BLaER1 (cell line): ENCODE results near the gene ANKRD55.

Source experiments
- H3K27ac ChIP-seq: shearing (Covaris generic); formaldehyde crosslinking; 2 replicates; pipeline ENCODE4 v1.8.1; 2022
- H3K27me3 ChIP-seq: shearing (Covaris generic); formaldehyde crosslinking; 2 replicates; pipeline ENCODE4 v1.8.1; 2022
- H3K36me3 ChIP-seq: shearing (Covaris generic); formaldehyde crosslinking; 2 replicates; pipeline ENCODE4 v1.8.1; 2022
- H3K4me1 ChIP-seq: shearing (Covaris generic); formaldehyde crosslinking; 2 replicates; pipeline ENCODE4 v1.8.1; 2022
- H3K4me2 ChIP-seq: shearing (Covaris generic); formaldehyde crosslinking; 2 replicates; pipeline ENCODE4 v1.8.1; 2022
- H3K4me3 ChIP-seq: shearing (Covaris generic); formaldehyde crosslinking; 2 replicates; pipeline ENCODE4 v1.8.1; 2022
- H3K9ac ChIP-seq: shearing (Covaris generic); formaldehyde crosslinking; 2 replicates; pipeline ENCODE4 v1.8.1; 2022
- H3K9me3 ChIP-seq: shearing (Covaris generic); formaldehyde crosslinking; 2 replicates; pipeline ENCODE4 v1.8.1; 2022
- H4K20me1 ChIP-seq: shearing (Covaris generic); formaldehyde crosslinking; 2 replicates; pipeline ENCODE4 v1.8.1; 2022
- Cebpa-rat ChIP-seq: shearing (Covaris generic); IDR thresholded peaks from 2 replicates; pipeline ENCODE4 v1.8.1; 2022

Gene ANKRD55

DNA sequence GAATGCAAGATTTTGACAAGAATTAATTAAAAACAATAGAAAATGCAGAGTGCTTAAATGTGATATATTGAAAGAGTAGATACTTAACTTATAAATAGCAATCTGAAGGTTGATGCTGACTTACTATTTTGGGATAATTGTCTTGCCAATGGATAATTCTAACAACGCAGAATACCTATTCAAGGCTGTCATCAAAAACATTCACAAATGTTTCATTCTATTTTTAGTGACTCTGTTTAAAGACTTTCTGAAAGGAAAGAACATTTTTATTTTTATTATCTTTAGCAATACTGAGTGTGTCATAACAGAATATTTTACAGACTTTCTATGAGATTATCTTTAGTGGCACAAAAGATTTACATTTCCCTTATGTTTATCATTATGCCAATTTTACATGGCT lies 38.1 kb downstream of the ANKRD55 start:
- no peak for TF ChIP-seq Cebpa-rat
- no peak overlapping the region for H3K9ac ChIP-seq

GRCh38 chr5:56192246-56192645 lies 40.9 kb downstream of the ANKRD55 start:
- peaks cover 6% of the 10 kb centered on the region for H3K9me3 ChIP-seq
- H3K4me3 ChIP-seq: no peak overlapping the region
- H3K27ac ChIP-seq: no peak overlapping the region
- no peaks in the 10 kb centered on the region for H4K20me1 ChIP-seq
- no peak overlapping the region for H3K9ac ChIP-seq
- H3K36me3 ChIP-seq: no peaks in the 10 kb centered on the region
- H3K4me1 ChIP-seq: peaks cover 8% of the 10 kb centered on the region; the same call in 1 of the 2 replicates
- H3K4me2 ChIP-seq: no peak overlapping the region
- H3K27me3 ChIP-seq: no peaks in the 10 kb centered on the region
- no peak for TF ChIP-seq Cebpa-rat

More for the DNA sequence above, 38.1 kb downstream of the ANKRD55 start:
- H3K36me3 ChIP-seq: no peaks in the 10 kb centered on the region
- no peak overlapping the region for H3K4me2 ChIP-seq
- no peaks in the 10 kb centered on the region for H4K20me1 ChIP-seq
- H3K27me3 ChIP-seq: no peaks in the 10 kb centered on the region
- H3K9me3 ChIP-seq: peaks cover 6% of the 10 kb centered on the region
- H3K27ac ChIP-seq: no peak overlapping the region
- H3K4me1 ChIP-seq: peaks cover 8% of the 10 kb centered on the region; the same call in 1 of the 2 replicates
- no peak overlapping the region for H3K4me3 ChIP-seq

DNA sequence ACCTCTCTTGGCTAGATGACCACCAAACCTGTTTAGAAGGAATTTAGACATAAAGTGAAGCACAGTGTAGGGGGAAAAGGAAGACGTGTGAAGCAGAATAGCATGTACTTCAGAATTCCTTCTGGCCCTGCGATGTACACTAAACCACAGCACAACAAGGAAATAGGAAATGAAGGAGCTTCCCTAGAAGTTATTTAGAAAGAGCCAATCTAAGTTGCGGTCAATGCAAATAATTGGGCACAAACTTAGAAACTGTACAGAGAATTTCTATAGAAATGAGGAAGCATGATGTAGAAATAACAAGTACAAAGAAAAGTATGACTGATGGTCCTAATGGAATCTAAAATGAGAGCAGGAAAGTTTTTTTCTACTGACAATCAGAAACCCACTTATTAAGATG lies 41.5 kb downstream of the ANKRD55 start:
- Histone ChIP-seq H3K36me3 (no peaks in the 10 kb centered on the region), H3K4me3 (no peak overlapping the region), H4K20me1 (no peaks in the 10 kb centered on the region), H3K9ac (no peak overlapping the region), H3K9me3 (peaks cover 6% of the 10 kb centered on the region), H3K4me2 (no peak overlapping the region), H3K27ac (no peak overlapping the region), H3K27me3 (no peaks in the 10 kb centered on the region), H3K4me1 (peaks cover 8% of the 10 kb centered on the region; the same call in 1 of the 2 replicates)
- TF ChIP-seq Cebpa-rat: no peak

DNA sequence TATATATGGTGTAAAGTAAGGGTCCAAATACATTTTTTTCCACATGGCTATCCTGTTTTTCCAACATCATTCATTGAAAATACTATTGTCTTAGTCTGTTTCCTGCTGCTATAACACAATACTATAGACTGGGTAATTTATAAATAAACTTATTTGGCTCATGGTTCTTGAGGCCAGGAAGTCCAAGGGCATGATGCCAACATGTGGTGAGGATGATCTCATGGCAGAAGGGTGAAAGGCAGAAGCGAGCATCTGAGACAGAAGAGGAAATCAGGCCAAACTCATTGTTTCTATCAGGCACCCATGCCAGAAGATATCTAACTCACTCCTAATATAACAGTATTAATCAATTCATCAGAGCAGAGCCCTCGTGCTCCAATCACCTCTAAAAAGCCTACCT lies 42.6 kb downstream of the ANKRD55 start:
- Histone ChIP-seq H3K27ac (no peak overlapping the region), H3K4me3 (no peak overlapping the region), H3K4me2 (peak overlapping the region; percentile 7; the same call in 1 of the 2 replicates), H3K4me1 (peaks cover 8% of the 10 kb centered on the region; the same call in 1 of the 2 replicates), H4K20me1 (no peaks in the 10 kb centered on the region), H3K9me3 (peaks cover 6% of the 10 kb centered on the region), H3K27me3 (no peaks in the 10 kb centered on the region), H3K36me3 (no peaks in the 10 kb centered on the region), H3K9ac (no peak overlapping the region)
- TF ChIP-seq Cebpa-rat: no peak

DNA sequence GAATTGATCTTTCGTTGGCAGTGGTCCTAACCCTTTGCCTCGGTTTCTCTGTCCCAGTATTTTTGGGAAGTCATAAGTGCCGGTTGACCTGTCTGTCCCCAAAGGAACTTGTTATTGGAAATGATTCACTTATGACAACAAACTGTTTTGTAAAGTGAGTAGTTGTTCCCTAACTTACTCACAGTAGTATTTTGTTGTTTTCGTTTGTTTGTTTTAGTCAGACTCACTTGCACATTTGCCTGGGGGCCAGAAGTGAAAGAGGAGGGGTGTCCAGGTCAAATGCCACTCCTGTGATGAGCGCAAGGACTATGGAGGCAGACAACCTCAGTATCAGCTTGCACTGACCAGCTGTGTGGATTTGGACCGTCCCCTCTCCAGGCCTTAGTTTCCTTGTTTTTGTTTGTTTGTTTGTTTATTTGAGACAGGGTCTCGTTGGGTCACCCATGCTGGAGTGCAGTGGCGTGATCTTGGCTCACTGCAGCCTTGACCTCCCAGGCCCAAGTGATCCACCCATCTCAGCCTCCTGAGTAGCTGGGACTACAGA lies 47.3 kb downstream of the ANKRD55 start:
- Histone ChIP-seq H4K20me1 (no peaks in the 10 kb centered on the region), H3K4me3 (no peak overlapping the region), H3K9ac (no peak overlapping the region), H3K27ac (no peak overlapping the region), H3K27me3 (no peaks in the 10 kb centered on the region), H3K4me2 (no peak overlapping the region), H3K4me1 (peaks cover 8% of the 10 kb centered on the region; the same call in 1 of the 2 replicates), H3K9me3 (peaks cover 4% of the 10 kb centered on the region), H3K36me3 (no peaks in the 10 kb centered on the region)
- no peak for TF ChIP-seq Cebpa-rat

GRCh38 chr5:56183506-56183905 lies 49.6 kb downstream of the ANKRD55 start:
- H3K4me3 ChIP-seq: no peak overlapping the region
- TF ChIP-seq Cebpa-rat: no peak
- no peak overlapping the region for H3K9ac ChIP-seq
- no peaks in the 10 kb centered on the region for H3K27me3 ChIP-seq
- H3K27ac ChIP-seq: no peak overlapping the region
- H3K9me3 ChIP-seq: no peaks in the 10 kb centered on the region; the same call in 1 of the 2 replicates
- H4K20me1 ChIP-seq: no peaks in the 10 kb centered on the region
- no peak overlapping the region for H3K4me2 ChIP-seq
- no peaks in the 10 kb centered on the region for H3K36me3 ChIP-seq
- H3K4me1 ChIP-seq: no peaks in the 10 kb centered on the region

GRCh38 chr5:56179442-56179841 lies 53.7 kb downstream of the ANKRD55 start:
- Histone ChIP-seq H3K27me3 (no peaks in the 10 kb centered on the region), H4K20me1 (no peaks in the 10 kb centered on the region), H3K4me1 (peaks cover 7% of the 10 kb centered on the region), H3K4me2 (no peak overlapping the region), H3K4me3 (no peak overlapping the region), H3K36me3 (no peaks in the 10 kb centered on the region), H3K27ac (no peak overlapping the region), H3K9ac (no peak overlapping the region), H3K9me3 (no peaks in the 10 kb centered on the region)
- no peak for TF ChIP-seq Cebpa-rat

DNA sequence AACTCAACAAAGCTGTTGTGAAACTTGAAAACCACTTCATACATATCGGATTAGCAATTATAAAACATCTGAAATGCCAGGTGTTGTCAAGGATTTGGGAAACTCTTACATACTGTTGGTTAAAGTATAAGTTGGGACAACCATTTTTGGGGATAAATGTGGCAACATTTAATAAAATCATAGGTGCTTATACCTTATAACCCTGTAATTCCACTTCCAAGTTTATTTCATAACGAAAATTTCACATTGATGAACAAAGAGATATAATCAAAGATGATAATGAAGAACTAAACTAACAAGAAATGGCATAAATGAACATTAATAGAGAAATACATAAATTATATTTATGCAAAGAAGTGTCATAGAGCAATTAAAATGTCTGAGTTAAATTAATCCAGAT lies 54.3 kb downstream of the ANKRD55 start:
- TF ChIP-seq Cebpa-rat: no peak
- peaks cover 7% of the 10 kb centered on the region for H3K4me1 ChIP-seq
- H4K20me1 ChIP-seq: no peaks in the 10 kb centered on the region
- H3K27me3 ChIP-seq: no peaks in the 10 kb centered on the region
- no peaks in the 10 kb centered on the region for H3K9me3 ChIP-seq
- no peak overlapping the region for H3K4me3 ChIP-seq
- H3K27ac ChIP-seq: no peak overlapping the region
- H3K9ac ChIP-seq: no peak overlapping the region
- H3K4me2 ChIP-seq: no peak overlapping the region
- no peaks in the 10 kb centered on the region for H3K36me3 ChIP-seq

- Histone ChIP-seq H4K20me1 (no peaks in the 10 kb centered on the region), H3K4me3 (no peak overlapping the region), H3K4me2 (peak overlapping the region; percentile 37), H3K36me3 (no peaks in the 10 kb centered on the region), H3K27ac (no peak overlapping the region), H3K9ac (0 out of 2 replicates have a peak overlapping the region, but pooled peaks have one; percentile 1), H3K27me3 (no peaks in the 10 kb centered on the region), H3K9me3 (no peaks in the 10 kb centered on the region), H3K4me1 (peaks cover 7% of the 10 kb centered on the region)
- no peak for TF ChIP-seq Cebpa-rat
Measured at GRCh38 chr5:56176871-56177533, 56.1 kb downstream of the ANKRD55 start.

GRCh38 chr5:56176155-56176798 lies 56.9 kb downstream of the ANKRD55 start:
- Histone ChIP-seq H3K27ac (no peak overlapping the region), H3K9me3 (no peaks in the 10 kb centered on the region), H3K4me3 (no peak overlapping the region), H3K9ac (no peak overlapping the region), H3K27me3 (no peaks in the 10 kb centered on the region), H4K20me1 (no peaks in the 10 kb centered on the region), H3K4me1 (peaks cover 7% of the 10 kb centered on the region), H3K4me2 (no peak overlapping the region), H3K36me3 (no peaks in the 10 kb centered on the region)
- no peak for TF ChIP-seq Cebpa-rat
